Stimulated activated CD4-positive, alpha-beta T cell treated with anti-CD3 and anti-CD28 coated beads, Interleukin-4, amount 100 ng/mL, for 48 hours (primary cell): ENCODE measurements around the gene CTNND2.
"Not testable (repeated sequence)": the region's sequence is repeated elsewhere in the genome, so short reads cannot be mapped to it uniquely, and the experiment has no call there.

Experiments used
- DNase-seq, 2 donors: peaks; one replicate each; pipeline ENCODE4 v3.0.0-alpha.2; 2020; ENCODE audit warnings: low read depth in 2 of 2

Gene CTNND2

GRCh38 chr5:11084111-11084510 lies 820.1 kb downstream of the CTNND2 start:
- DNase-seq: no peak

GRCh38 chr5:11082404-11082945 lies 821.8 kb downstream of the CTNND2 start:
- no peak for DNase-seq

DNA sequence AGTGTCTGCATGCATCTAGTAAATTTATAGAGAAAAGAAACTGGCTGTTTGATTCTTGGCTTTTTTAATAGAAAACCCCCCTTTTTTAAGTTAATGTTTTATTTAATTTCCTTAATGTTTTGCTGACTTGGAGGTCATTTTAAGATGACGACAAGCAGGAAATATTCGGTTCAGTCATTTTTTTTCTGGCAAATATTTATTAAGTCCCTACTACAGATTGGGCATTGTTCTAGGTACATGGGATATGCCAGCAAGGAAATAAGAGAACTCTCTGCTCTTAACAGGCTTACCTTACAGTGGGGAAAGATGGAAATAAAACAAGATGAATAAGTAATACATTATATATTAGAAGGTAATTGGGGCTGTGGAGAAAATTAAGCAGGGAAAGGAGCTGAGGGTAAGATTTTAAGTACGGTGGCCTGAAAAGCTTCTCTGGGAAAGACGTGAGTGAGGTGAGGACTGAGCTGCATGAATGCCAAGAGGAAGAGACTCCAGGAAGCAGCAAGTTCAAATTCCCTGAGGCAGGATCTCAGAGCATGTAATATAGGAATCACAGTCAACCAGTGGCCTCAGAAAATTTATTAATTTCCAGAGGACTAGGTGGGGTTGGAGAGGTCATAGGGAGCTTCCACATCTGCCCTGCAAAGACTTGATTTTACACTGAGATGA lies 827.2 kb downstream of the CTNND2 start:
- no peak for DNase-seq

- no peak for DNase-seq
Measured at GRCh38 chr5:11075035-11075805, 829.0 kb downstream of the CTNND2 start.

GRCh38 chr5:11072568-11072967 lies 831.7 kb downstream of the CTNND2 start:
- no peak for DNase-seq

GRCh38 chr5:11072076-11072475 lies 832.2 kb downstream of the CTNND2 start:
- DNase-seq: no peak

- DNase-seq: no peak
Measured at GRCh38 chr5:11069041-11069440, 835.2 kb downstream of the CTNND2 start.

DNA sequence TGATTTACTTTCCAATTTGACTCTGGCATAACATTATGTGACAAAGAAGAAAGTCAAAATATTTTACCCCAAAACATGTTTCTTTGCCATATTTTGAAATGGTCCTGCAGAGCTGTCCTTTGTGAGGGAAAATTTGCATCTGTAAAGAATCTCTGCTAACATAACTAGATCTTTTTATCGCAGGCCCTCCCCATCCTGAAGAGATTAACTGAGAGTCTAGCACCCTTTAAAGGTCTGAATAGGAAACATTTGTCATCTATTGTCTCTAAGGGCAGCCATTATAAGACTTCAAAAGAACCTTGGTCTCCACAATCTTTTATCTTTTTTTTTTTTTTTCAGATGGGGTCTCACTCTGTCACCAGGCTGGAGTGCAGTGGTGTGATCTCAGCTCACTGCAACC lies 838.5 kb downstream of the CTNND2 start:
- not testable (repeated sequence) for DNase-seq

- no peak for DNase-seq
Measured at GRCh38 chr5:11064763-11065450, 839.3 kb downstream of the CTNND2 start.

GRCh38 chr5:11062397-11062796 lies 841.8 kb downstream of the CTNND2 start:
- DNase-seq: no peak

- DNase-seq: no peak
Measured at GRCh38 chr5:11056560-11056959, 847.7 kb downstream of the CTNND2 start.

- DNase-seq: no peak
Measured at GRCh38 chr5:11054014-11054413, 850.2 kb downstream of the CTNND2 start.

- DNase-seq: no peak
Measured at GRCh38 chr5:11052871-11053270, 851.4 kb downstream of the CTNND2 start.

- no peak for DNase-seq
Measured at GRCh38 chr5:11050596-11051304, 853.5 kb downstream of the CTNND2 start.

GRCh38 chr5:11048760-11049159 lies 855.5 kb downstream of the CTNND2 start:
- DNase-seq: no peak

- DNase-seq: no peak
Measured at GRCh38 chr5:11047625-11048024, 856.6 kb downstream of the CTNND2 start.

- DNase-seq: no peak
Measured at GRCh38 chr5:11047030-11047429, 857.2 kb downstream of the CTNND2 start.

GRCh38 chr5:11046160-11046559 lies 858.1 kb downstream of the CTNND2 start:
- no peak for DNase-seq

DNA sequence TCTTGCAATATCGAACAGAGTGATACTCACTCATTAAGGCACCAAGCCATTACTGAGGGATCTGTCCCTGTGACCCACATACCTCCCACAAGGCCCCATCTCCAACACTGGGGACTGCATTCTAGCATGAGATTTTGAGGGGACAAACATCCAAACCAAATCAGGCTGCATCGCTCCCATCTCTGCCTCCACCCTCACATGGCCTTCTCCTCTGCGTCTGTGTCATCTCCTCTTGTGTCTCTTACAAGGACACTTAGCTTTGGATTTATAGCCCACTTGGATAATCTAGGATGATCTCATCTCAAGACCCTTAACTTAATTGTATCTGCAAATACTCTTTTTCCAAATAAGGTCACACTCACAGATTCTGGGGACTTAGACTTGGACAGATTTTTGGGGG lies 858.8 kb downstream of the CTNND2 start:
- no peak for DNase-seq

DNA sequence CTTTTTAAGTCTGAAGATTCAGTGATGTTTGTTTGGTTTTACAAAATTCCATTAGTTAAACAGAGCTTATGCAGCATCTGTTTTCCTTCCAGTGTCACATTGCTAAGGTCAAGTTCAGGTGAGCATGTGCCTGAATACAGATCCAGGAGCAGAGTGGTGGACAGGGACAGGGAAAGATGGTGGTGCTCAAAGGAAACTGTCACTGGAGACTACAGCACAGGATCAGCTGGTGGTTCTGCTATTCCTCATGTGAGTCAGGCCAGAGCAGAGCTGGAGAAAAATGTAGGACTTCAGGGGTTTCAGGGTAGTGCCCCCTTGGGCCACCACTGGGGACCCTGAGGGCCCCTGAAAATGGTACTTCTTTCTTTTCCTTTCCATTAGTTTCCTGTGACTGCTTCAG lies 859.7 kb downstream of the CTNND2 start:
- no peak for DNase-seq

- no peak for DNase-seq
Measured at GRCh38 chr5:11043881-11044280, 860.4 kb downstream of the CTNND2 start.

DNA sequence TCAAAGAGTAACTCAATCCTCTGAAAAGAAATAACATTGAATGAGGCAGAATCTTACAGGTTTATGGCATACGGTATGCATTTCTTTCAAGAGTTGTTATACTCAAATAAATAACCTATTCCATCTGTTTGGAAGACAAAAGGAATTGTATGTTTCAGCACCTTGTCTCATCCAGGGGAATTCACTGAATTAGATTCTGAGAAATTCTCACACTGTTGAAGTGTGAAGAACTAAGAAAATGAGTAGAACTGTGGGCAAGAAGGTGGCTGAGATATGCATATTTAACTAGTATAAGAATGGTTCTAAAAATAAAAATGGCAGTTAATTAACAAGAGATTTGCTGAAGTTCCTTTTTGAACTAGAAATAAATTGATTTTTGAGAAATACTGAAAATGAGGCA lies 863.9 kb downstream of the CTNND2 start:
- no peak for DNase-seq
